GM12864 (cell line): ENCODE data around the gene MAP2K5.

Experiments used
- DNase-seq: peaks from one replicate; pipeline ENCODE4 v3.0.0-alpha.2; 2011; ENCODE audit warnings: low read depth
- H3K4me3 ChIP-seq: 2 replicates; pipeline ENCODE4 v1.5.1; 2011; ENCODE audit warnings: mild to moderate bottlenecking, low read depth, low read length, control low read depth
- CTCF ChIP-seq: IDR thresholded peaks from 2 replicates; pipeline ENCODE4 v1.5.1; 2011; ENCODE audit warnings: low read depth, mild to moderate bottlenecking, moderate library complexity, low read length, control low read depth, inconsistent platforms; ENCODE audit errors: missing control alignments

MAP2K5 gene

GRCh38 chr15:67828278-67828968 is 285.9 kb downstream of the MAP2K5 start:
- no peak for TF ChIP-seq CTCF
- no peak overlapping the region for H3K4me3 ChIP-seq
- DNase-seq: no peak

GRCh38 chr15:67828969-67829646 is 286.6 kb downstream of the MAP2K5 start:
- no peak for TF ChIP-seq CTCF
- DNase-seq: no peak
- H3K4me3 ChIP-seq: no peak overlapping the region

GRCh38 chr15:67829647-67830504 is 287.4 kb downstream of the MAP2K5 start:
- no peak for TF ChIP-seq CTCF
- H3K4me3 ChIP-seq: no peak overlapping the region

GRCh38 chr15:67831363-67831762 is 288.9 kb downstream of the MAP2K5 start:
- no peak for TF ChIP-seq CTCF
- no peak overlapping the region for H3K4me3 ChIP-seq
- DNase-seq: no peak

More at GRCh38 chr15:67829647-67830504, 287.4 kb downstream of the MAP2K5 start:
- DNase-seq: no peak

GRCh38 chr15:67832031-67832551 is 289.6 kb downstream of the MAP2K5 start:
- DNase-seq: no peak
- TF ChIP-seq CTCF: peak; percentile 34
- H3K4me3 ChIP-seq: no peak overlapping the region

- TF ChIP-seq CTCF: no peak
- no peak overlapping the region; the same call in none of the 2 replicates for H3K4me3 ChIP-seq
- DNase-seq: no peak
Observed at GRCh38 chr15:67832897-67833709, 290.6 kb downstream of the MAP2K5 start.
